Bronchial epithelial cell (primary cell): ENCODE data around the gene JMJD1C. TPM values are rescaled to one million over a fixed set of nuclear protein-coding genes. Genes with fewer than 3 reads are reported as not detected.

Source experiments
- DNase-seq: peaks from one replicate; pipeline ENCODE4 v3.0.0-alpha.2; 2010; ENCODE audit warnings: low read depth
- FAIRE-seq: peaks from 2 replicates; lab custom pipeline; 2011; peaks lifted over from hg19 to GRCh38; lab: Jason Lieb, UNC
- H3K27me3 ChIP-seq: 2 replicates; pipeline ENCODE4 v1.5.1; 2011; ENCODE audit warnings: low read length; ENCODE audit not compliant: control insufficient read depth, insufficient read depth
- H3K36me3 ChIP-seq: 2 replicates; pipeline ENCODE4 v1.5.1; 2011; ENCODE audit warnings: low read length; ENCODE audit not compliant: control insufficient read depth, insufficient read depth
- H3K4me3 ChIP-seq: 2 replicates; pipeline ENCODE4 v1.5.1; 2011; ENCODE audit warnings: mild to moderate bottlenecking, low read depth, low read length, control low read depth
- CTCF ChIP-seq: IDR thresholded peaks from 2 replicates; pipeline ENCODE4 v1.5.1; 2011; ENCODE audit warnings: mild to moderate bottlenecking, moderate library complexity, low read length, control low read depth, inconsistent platforms; ENCODE audit not compliant: insufficient read depth, severe bottlenecking
- total RNA-seq: library from RNA; depleted of rRNA; stranded (reverse); fragments of >200 nt; gene quantifications from 2 replicates; pipeline ENCODE4 v1.2.1, GENCODE V29; 2014

The JMJD1C gene
- total RNA-seq, 1 donor from 2014 or later = 72.1 TPM

- no peak for FAIRE-seq
- peak overlapping the region; percentile 61 for H3K4me3 ChIP-seq
- no peak for TF ChIP-seq CTCF
These were observed 201.1 kb downstream of the JMJD1C start for GRCh38 chr10:63264617-63265221.

GRCh38 chr10:63262430-63263073, 203.2 kb downstream of the JMJD1C start:
- FAIRE-seq (no peak), DNase-seq (no peak)
- H3K36me3 ChIP-seq = peaks cover 2% of the 10 kb centered on the region
- TF ChIP-seq CTCF = no peak
- no peak overlapping the region for H3K4me3 ChIP-seq
- H3K27me3 ChIP-seq = no peaks in the 10 kb centered on the region

More at GRCh38 chr10:63264617-63265221, 201.1 kb downstream of the JMJD1C start:
- H3K27me3 ChIP-seq = no peaks in the 10 kb centered on the region
- H3K36me3 ChIP-seq = peaks cover 2% of the 10 kb centered on the region
- no peak for DNase-seq

DNA sequence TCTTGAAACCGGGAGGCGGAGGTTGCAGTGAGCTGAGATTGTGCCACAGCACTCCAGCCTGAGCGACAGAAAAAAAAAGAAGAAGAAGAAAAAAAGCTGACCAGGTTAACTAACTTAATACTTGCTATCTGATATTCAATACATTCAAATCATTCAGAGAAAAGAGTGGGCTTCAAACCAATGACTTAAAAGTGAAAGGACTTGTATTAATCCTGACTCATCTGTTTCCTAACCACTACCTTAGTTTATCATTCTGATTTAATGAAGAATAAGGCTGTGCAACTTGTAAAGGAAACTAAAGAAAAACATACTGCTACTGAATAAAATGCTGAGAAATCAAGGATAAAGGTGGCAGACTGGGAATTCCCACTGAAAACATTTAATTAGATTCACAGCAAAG, 204.3 kb downstream of the JMJD1C start:
- DNase-seq (no peak), FAIRE-seq (no peak)
- Histone ChIP-seq H3K27me3 (no peaks in the 10 kb centered on the region), H3K36me3 (peaks cover 2% of the 10 kb centered on the region), H3K4me3 (no peak overlapping the region)
- no peak for TF ChIP-seq CTCF

DNA sequence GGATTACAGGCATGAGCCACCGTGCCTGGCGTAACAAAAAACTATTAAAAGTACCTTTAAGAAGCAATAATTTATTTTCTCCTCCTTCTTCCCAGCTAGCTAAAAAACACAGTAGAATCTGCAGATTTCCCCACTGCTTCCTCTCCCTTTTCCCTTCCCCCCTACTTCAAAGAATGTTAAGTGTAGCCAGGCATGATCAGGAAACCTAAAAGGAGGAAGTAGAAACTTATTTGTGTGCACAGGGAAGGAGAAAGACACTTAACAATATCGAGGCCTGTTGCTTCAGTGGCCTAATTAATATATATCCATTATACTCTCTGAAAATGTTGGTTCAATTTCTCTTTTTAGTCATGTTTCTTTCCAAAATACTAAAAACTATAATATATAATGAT, 204.9 kb downstream of the JMJD1C start:
- H3K36me3 ChIP-seq = peaks cover 2% of the 10 kb centered on the region
- FAIRE-seq (no peak), DNase-seq (no peak)
- no peak overlapping the region for H3K4me3 ChIP-seq
- H3K27me3 ChIP-seq = no peaks in the 10 kb centered on the region
- TF ChIP-seq CTCF = no peak

DNA sequence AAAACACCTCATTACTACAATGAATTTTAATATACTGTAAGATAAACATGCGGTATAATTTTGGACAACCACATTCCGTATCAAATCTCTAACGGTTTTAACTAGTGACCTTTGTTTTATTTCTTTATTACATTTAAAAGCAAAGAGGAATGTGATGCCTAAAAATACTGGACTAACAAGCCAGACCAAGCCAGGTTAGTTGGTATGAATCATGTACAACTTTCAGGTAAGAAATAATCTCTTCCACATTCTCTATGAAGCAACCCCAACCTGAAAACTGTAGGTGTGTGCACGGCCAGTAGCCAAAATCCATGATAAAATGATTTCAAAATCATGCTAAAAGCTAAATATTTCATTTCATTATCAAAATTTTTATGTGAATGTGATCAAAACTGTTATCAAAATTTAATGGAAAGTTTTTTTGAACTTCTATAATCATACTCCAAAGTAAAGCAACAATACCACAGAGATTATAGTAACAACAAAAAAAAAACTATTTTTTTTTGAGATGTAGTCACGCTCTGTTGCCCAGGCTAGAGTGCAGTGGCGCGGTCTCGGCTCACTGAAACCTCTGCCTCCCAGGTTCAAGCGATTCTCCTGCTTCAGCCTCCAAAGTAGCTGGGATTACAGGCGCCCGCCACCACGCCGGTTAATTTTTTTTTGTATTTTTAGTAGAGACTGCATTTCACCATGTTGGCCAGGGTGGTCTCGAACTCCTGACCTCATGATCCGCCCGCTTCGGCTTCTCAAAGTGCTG, 205.5 kb downstream of the JMJD1C start:
- FAIRE-seq (no peak), DNase-seq (no peak)
- Histone ChIP-seq H3K4me3 (no peak overlapping the region), H3K27me3 (no peaks in the 10 kb centered on the region), H3K36me3 (peaks cover 2% of the 10 kb centered on the region)
- TF ChIP-seq CTCF = no peak
